Ishikawa (cell line): ENCODE measurements around the gene RAD51C.

ENCODE experiments used
- CEBPB ChIP-seq: IDR thresholded peaks from 2 replicates; pipeline ENCODE4 v1.6.1; 2012
- CREB1 ChIP-seq: IDR thresholded peaks from 2 replicates; pipeline ENCODE4 v1.6.1; 2012; ENCODE audit warnings: low read depth
- EGR1 ChIP-seq: IDR thresholded peaks from 2 replicates; pipeline ENCODE4 v1.6.1; 2012
- EP300 ChIP-seq: IDR thresholded peaks from 2 replicates; pipeline ENCODE4 v1.6.1; 2012; ENCODE audit warnings: borderline replicate concordance
- FOXM1 ChIP-seq: IDR thresholded peaks from 2 replicates; pipeline ENCODE4 v1.6.1; 2012; ENCODE audit warnings: low read depth, borderline replicate concordance
- MAX ChIP-seq: IDR thresholded peaks from 2 replicates; pipeline ENCODE4 v1.6.1; 2012
- NFIC ChIP-seq: IDR thresholded peaks from 2 replicates; pipeline ENCODE4 v1.6.1; 2012
- RAD21 ChIP-seq: IDR thresholded peaks from 2 replicates; pipeline ENCODE4 v1.6.1; 2012; ENCODE audit warnings: low read depth
- REST ChIP-seq: IDR thresholded peaks from 2 replicates; pipeline ENCODE4 v1.6.1; 2012; ENCODE audit warnings: low read depth, mild to moderate bottlenecking
- TAF1 ChIP-seq: IDR thresholded peaks from 2 replicates; pipeline ENCODE4 v1.6.1; 2012; ENCODE audit warnings: low read depth, mild to moderate bottlenecking
- TCF12 ChIP-seq: IDR thresholded peaks from 2 replicates; pipeline ENCODE4 v1.6.1; 2012; ENCODE audit warnings: low read depth
- TEAD4 ChIP-seq: IDR thresholded peaks from 2 replicates; pipeline ENCODE4 v1.6.1; 2012
- USF1 ChIP-seq: IDR thresholded peaks from 2 replicates; pipeline ENCODE4 v1.6.1; 2012
- YY1 ChIP-seq: IDR thresholded peaks from 2 replicates; pipeline ENCODE4 v1.6.1; 2012; ENCODE audit warnings: low read depth
- ZBTB7A ChIP-seq: IDR thresholded peaks from 2 replicates; pipeline ENCODE4 v1.6.1; 2012; ENCODE audit warnings: low read depth

The RAD51C gene

GRCh38 chr17:58691701-58692238 lies 632 bp upstream of the RAD51C start, which contains the start of gene TEX14:
Gene TEX14, minus strand, starts transcription at chr17:58692045. Its CDS starts 40,044 bp downstream, at chr17:58652001.
- no peak for TF ChIP-seq CEBPB
- no peak for TF ChIP-seq YY1
- no peak for TF ChIP-seq EP300
- no peak for TF ChIP-seq EGR1
- TF ChIP-seq CREB1 = no peak
- no peak for TF ChIP-seq FOXM1
- no peak for TF ChIP-seq ZBTB7A
- no peak for TF ChIP-seq RAD21

GRCh38 chr17:58693208-58693607 lies 806 bp downstream of the RAD51C start:
- TF ChIP-seq ZBTB7A (no peak), MAX (no peak), REST (no peak), TCF12 (no peak), CEBPB (no peak), TEAD4 (no peak), YY1 (no peak), RAD21 (no peak), EGR1 (no peak), USF1 (no peak), NFIC (no peak), TAF1 (no peak), CREB1 (no peak), FOXM1 (no peak), EP300 (no peak)

GRCh38 chr17:58693751-58694150 lies 1.3 kb downstream of the RAD51C start:
- TF ChIP-seq EGR1 (no peak), REST (no peak), TAF1 (no peak), ZBTB7A (no peak), TCF12 (no peak), TEAD4 (no peak), USF1 (no peak), CREB1 (no peak), FOXM1 (no peak), MAX (no peak), NFIC (no peak), EP300 (no peak), CEBPB (no peak), YY1 (no peak), RAD21 (no peak)

GRCh38 chr17:58694302-58694701 lies 1.9 kb downstream of the RAD51C start:
- TF ChIP-seq NFIC (no peak), YY1 (no peak), REST (no peak), USF1 (no peak), FOXM1 (no peak), TAF1 (no peak), RAD21 (no peak), CEBPB (no peak), EGR1 (no peak), EP300 (no peak), MAX (no peak), TCF12 (no peak), CREB1 (no peak), ZBTB7A (no peak), TEAD4 (no peak)
